ENCODE results near the gene LRRFIP1.
A peak's percentile ranks its signal among the peaks of the same experiment; 100 is the strongest.

The LRRFIP1 gene

DNA sequence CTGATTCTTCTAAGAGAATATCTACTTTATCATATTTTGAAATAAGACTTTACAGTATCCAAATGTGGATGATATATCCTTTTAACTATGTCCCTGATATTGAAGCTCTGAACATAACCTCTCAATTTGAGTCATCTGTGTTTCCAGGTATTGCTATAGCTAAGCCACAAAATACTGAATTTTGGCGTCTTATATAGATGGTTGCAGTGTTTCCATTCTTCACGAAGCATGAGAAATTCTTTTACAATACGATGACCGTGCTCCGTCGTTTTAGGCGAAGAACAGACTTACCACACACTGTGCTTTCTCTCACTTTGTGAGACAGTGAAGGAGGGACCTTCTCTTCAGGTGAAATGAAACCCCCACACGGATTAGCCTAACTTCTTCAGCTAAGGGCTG lies 45.3 kb downstream of the LRRFIP1 start:
- TF ChIP-seq, protein P1, sequence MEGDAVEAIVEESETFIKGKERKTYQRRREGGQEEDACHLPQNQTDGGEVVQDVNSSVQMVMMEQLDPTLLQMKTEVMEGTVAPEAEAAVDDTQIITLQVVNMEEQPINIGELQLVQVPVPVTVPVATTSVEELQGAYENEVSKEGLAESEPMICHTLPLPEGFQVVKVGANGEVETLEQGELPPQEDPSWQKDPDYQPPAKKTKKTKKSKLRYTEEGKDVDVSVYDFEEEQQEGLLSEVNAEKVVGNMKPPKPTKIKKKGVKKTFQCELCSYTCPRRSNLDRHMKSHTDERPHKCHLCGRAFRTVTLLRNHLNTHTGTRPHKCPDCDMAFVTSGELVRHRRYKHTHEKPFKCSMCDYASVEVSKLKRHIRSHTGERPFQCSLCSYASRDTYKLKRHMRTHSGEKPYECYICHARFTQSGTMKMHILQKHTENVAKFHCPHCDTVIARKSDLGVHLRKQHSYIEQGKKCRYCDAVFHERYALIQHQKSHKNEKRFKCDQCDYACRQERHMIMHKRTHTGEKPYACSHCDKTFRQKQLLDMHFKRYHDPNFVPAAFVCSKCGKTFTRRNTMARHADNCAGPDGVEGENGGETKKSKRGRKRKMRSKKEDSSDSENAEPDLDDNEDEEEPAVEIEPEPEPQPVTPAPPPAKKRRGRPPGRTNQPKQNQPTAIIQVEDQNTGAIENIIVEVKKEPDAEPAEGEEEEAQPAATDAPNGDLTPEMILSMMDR (IDR thresholded peaks at IDR 0.05; ENCODE audit: low read length, missing control alignments): no peak
- H3K4me3 ChIP-seq (replicated peaks; ENCODE audit: low read depth, low read length): no peak overlapping the region
- no peak for DNase-seq (ENCODE audit: low read depth)

DNA sequence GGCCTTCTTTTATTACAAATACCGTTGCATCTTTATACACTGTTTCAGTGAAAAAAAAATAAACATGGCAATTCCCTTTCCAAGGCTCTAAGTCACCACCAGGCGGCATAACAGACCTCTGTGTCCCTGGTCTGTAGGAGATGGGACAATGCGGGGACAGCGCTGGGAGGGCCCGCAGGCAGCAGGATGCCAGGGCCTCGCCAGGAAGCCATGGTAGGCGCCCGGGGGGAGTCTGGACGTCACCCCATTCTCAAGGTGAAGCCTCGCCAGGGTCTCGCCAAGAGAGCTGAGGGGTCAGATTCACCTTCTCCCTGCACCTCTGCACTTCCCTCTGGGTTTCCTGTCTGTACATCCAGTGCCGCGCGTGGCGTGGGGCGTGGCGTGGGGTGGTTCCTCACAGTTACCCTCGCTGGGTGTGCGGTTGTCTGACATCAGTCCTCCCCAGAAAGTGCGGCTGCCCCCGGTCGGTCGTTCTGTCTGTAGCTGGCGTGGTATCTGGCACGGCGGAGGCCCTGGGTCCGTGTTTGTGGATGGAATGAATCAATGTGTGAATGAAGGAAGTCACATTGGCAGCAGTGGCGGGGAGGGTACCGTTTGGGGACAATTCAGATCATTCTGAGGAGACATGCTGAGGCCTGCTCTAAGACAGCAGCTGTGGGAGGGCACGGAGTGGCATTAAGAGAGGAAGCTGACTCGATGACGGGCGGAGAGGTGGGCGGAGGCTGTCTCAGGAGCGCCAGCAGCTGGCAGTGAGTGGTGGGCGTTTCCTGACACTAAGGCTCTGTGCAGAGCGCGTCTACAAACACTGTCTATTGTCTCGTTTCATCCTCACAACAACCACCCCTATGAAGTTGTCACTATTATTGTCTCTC lies 46.0 kb downstream of the LRRFIP1 start:
- H3K4me3 ChIP-seq (replicated peaks; ENCODE audit: low read depth, low read length): no peak overlapping the region
- DNase-seq (ENCODE audit: low read depth): peak; percentile 56
- TF ChIP-seq, protein P1 (IDR thresholded peaks at IDR 0.05; ENCODE audit: low read length, missing control alignments): peak; percentile 46

DNA sequence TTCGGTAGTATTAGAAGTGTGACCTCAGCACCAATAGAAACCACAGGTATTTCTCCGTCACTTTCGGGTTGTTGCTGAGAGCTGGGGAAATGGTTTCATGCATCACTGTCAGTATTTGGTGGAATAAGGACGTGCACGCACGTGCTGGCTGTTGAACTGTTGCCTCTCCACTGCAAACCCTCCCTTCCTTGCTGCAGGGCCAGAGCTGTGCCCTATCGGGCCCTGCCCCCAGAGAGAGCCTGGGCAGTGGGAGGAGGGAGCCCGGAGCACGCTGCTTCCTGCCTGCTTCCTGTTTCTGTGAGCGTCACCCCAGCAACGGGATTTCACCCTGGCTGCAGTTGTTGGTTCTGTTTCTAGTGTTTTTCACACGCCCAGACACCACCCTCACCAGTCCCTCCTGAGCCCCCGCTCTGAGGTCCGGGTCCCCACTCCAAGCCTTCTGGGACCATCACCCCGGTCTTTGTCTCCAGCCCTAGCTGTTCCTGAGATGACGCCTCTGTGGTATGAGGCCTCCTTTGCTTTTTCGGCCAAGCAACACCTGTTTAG lies 47.4 kb downstream of the LRRFIP1 start:
- TF ChIP-seq, protein P1 (IDR thresholded peaks at IDR 0.05; ENCODE audit: low read length, missing control alignments): no peak
- DNase-seq (ENCODE audit: low read depth): peak; percentile 93
- H3K4me3 ChIP-seq (replicated peaks; ENCODE audit: low read depth, low read length): no peak overlapping the region

DNA sequence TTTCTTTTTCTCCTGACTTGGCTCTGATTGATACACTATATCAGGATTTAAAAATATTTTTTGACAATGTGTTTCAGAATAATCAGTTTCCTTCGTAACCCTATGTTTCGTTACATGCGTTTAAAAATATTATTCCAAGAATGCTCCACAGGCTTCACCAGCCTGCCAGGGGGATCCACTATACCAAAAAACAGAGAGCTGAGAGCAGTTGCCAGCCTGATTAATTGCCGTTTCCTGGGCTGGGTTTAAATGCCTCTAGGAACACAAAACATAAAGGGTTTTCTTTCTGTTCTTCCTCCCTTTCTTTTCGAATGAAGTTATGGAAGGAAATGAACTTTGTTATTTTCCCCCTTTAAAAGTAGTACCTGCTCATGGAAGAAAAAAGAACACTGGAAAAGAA lies 47.9 kb downstream of the LRRFIP1 start:
- H3K4me3 ChIP-seq (replicated peaks; ENCODE audit: low read depth, low read length): no peak overlapping the region
- no peak for DNase-seq (ENCODE audit: low read depth)
- TF ChIP-seq, protein P1 (IDR thresholded peaks at IDR 0.05; ENCODE audit: low read length, missing control alignments): no peak

DNA sequence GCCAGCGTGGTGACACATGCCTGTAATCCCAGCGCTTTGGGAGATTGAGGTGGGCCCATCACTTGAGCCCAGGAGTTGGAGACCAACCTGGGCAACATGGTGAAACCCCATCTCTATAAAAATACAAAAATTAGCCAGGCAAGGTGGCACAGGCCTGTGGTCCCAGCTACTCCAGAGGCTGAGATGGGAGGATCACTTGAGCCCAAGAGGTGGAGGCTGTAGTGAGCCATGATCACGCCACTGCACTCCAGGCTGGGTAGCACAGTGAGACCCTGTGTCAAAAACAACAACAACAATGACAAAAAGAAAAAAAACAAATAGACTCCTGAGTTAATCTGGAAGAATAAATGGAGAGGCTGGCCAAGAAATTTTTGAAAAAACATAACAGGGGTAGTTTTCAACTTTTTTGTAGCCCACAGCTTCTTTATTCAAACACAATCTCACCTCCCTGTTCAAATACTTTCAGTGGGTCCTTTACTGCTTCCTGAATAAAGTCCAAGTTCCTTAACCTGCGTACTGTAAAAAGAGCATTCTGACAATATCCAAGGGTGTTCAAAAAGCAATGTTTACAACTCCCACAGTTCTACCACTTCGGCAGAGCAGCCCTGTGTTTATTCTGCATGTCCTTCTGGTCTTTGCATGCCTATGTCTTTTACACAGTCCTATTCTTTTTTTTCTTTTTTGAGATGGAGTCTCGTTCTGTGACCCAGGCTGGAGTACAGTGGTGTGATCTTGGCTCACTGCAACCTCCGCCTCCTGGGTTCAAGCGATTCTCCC lies 53.5 kb downstream of the LRRFIP1 start:
- TF ChIP-seq, protein P1 (IDR thresholded peaks at IDR 0.05; ENCODE audit: low read length, missing control alignments): no peak
- no peak for DNase-seq (ENCODE audit: low read depth)
- no peak overlapping the region for H3K4me3 ChIP-seq (replicated peaks; ENCODE audit: low read depth, low read length)

DNA sequence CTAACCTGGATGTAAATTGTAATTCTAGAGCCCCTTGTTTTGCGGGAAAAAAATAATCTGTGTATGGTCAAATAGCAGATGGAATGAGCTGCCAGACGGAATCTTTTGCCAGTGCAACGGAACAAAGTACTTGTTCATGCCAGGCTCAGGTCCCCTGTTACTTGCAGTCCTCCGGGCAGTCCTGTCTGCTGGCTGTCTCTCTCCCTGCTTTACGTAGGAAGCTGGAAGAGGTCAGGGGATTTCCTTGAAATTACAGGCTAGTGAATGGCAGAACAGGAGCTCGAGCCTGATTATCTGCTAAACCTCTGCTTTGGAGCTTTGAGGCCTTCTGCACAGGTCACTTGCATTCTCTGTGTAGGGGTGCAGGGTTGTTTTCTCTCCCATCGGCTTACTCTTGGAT lies 54.8 kb downstream of the LRRFIP1 start:
- TF ChIP-seq, protein P1 (IDR thresholded peaks at IDR 0.05; ENCODE audit: low read length, missing control alignments): no peak
- no peak overlapping the region for H3K4me3 ChIP-seq (replicated peaks; ENCODE audit: low read depth, low read length)
- no peak for DNase-seq (ENCODE audit: low read depth)
